Karpas-422 (cell line): ENCODE results near the gene ZBTB26. TPM values are rescaled to one million over a fixed set of nuclear protein-coding genes. Genes with fewer than 3 reads are reported as not detected.
A peak's percentile ranks its signal among the peaks of the same experiment; 100 is the strongest.

Experiments used
- DNase-seq: peaks from one replicate; pipeline ENCODE4 v3.0.0-alpha.2; 2015
- H2AFZ ChIP-seq: fragments of 200-600 bp; sonication (generic); 2 replicates; pipeline ENCODE4 v1.6.1; 2014; ENCODE audit warnings: antibody characterized with exemption, low read length, mixed read lengths
- H3K27ac ChIP-seq: fragments of 200-600 bp; sonication (generic); 2 replicates; pipeline ENCODE4 v1.5.1; 2014; ENCODE audit warnings: mild to moderate bottlenecking, low read length, moderate library complexity
- H3K27me3 ChIP-seq: fragments of 200-600 bp; sonication (generic); 2 replicates; pipeline ENCODE4 v1.6.1; 2014; ENCODE audit warnings: low read length, mixed read lengths
- H3K36me3 ChIP-seq: fragments of 200-600 bp; sonication (generic); 2 replicates; pipeline ENCODE4 v1.6.1; 2014; ENCODE audit warnings: low read length, mixed read lengths; ENCODE audit not compliant: insufficient read depth
- H3K4me1 ChIP-seq: fragments of 200-600 bp; sonication (generic); 2 replicates; pipeline ENCODE4 v1.6.1; 2014; ENCODE audit warnings: mild to moderate bottlenecking, low read length, mixed read lengths
- H3K4me2 ChIP-seq: fragments of 200-600 bp; sonication (generic); 2 replicates; pipeline ENCODE4 v1.6.1; 2014; ENCODE audit warnings: low read length, low read depth, mild to moderate bottlenecking; ENCODE audit not compliant: poor library complexity, severe bottlenecking
- H3K4me3 ChIP-seq: fragments of 200-600 bp; sonication (generic); 2 replicates; pipeline ENCODE4 v1.5.1; 2014; ENCODE audit warnings: mild to moderate bottlenecking, antibody characterized with exemption, low read length, mixed read lengths
- H3K79me2 ChIP-seq: fragments of 200-600 bp; sonication (generic); 2 replicates; pipeline ENCODE4 v1.6.1; 2014; ENCODE audit warnings: mild to moderate bottlenecking, low read length, mixed read lengths
- H3K9ac ChIP-seq: fragments of 200-600 bp; sonication (generic); 2 replicates; pipeline ENCODE4 v1.6.0; 2014; ENCODE audit warnings: low read length
- H3K9me2 ChIP-seq: fragments of 200-600 bp; sonication (generic), shearing (Covaris generic); replicated peaks from 2 replicates; pipeline ENCODE4 v1.6.0; 2014; ENCODE audit warnings: mild to moderate bottlenecking, low read length, moderate library complexity; ENCODE audit not compliant: insufficient read depth
- H3K9me3 ChIP-seq: fragments of 300-700, 200-600 bp; sonication (generic); 2 replicates; pipeline ENCODE4 v1.6.1; 2014; ENCODE audit warnings: low read length, mixed read lengths
- H4K20me1 ChIP-seq: fragments of 200-600 bp; sonication (generic); 2 replicates; pipeline ENCODE4 v1.6.1; 2014; ENCODE audit warnings: mild to moderate bottlenecking, antibody characterized with exemption, low read length, low read depth; ENCODE audit not compliant: insufficient read depth
- total RNA-seq: library from RNA; depleted of rRNA; stranded (reverse); fragments of >200 nt; shearing (Covaris generic); gene quantifications from 2 replicates; pipeline ENCODE4 v1.2.3, GENCODE V29; 2014; ENCODE audit warnings: low replicate concordance

Gene ZBTB26
- total RNA-seq, 1 experiment from 2014 or later = 21.8 TPM

DNA sequence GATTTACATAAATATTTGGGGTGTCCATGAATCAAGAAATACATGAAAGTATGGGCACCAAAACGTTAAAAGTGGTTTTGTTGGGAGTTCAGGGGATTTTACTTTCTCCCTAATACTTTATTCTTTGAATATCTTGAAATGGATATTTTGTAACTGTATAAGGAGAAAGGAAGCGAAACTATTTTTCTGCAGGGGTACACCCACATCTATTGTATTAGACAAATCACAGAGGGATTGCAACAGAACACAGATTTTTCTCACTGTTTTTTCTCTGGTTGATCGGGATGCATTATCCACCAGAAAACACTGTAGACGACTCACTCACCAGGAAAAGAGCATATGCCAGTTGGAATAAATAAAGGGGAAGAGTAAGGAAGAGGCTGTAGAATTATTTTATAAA is 8.3 kb upstream of the ZBTB26 start:
- Histone ChIP-seq H3K4me3 (peak overlapping the region; percentile 79), H3K9ac (peak overlapping the region; percentile 81), H3K27ac (peak overlapping the region; percentile 88), H3K9me2 (no peaks in the 10 kb centered on the region), H3K79me2 (peaks cover 78% of the 10 kb centered on the region), H2AFZ (0 out of 2 replicates have a peak overlapping the region, but pooled peaks have one; percentile 27), H3K4me2 (peak overlapping the region; percentile 89), H3K36me3 (peaks cover 16% of the 10 kb centered on the region), H3K27me3 (no peaks in the 10 kb centered on the region), H3K4me1 (peaks cover 44% of the 10 kb centered on the region), H3K9me3 (no peaks in the 10 kb centered on the region), H4K20me1 (peaks cover 8% of the 10 kb centered on the region)
- peak; percentile 55 for DNase-seq

DNA sequence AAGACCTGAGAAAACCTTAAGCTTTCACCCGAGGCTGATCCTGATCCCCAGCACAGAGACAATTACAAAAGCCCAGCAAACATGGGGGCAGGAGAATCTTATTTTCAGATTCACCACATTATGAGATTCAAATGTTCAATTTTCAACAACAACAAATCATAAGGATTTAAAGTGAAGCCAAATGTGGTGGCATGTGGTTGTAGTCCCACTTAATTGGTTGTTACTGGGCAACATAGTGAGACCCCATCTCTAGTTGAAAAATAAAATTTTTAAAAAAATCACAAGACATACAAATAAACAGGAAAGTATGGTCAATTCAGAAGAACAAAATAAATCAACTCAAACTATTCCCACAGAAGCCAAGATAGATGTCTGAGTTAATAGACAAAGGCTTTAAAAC is 5.6 kb upstream of the ZBTB26 start:
- peaks cover 78% of the 10 kb centered on the region for H3K79me2 ChIP-seq
- no peak overlapping the region for H3K27ac ChIP-seq
- H3K36me3 ChIP-seq = peaks cover 14% of the 10 kb centered on the region

DNA sequence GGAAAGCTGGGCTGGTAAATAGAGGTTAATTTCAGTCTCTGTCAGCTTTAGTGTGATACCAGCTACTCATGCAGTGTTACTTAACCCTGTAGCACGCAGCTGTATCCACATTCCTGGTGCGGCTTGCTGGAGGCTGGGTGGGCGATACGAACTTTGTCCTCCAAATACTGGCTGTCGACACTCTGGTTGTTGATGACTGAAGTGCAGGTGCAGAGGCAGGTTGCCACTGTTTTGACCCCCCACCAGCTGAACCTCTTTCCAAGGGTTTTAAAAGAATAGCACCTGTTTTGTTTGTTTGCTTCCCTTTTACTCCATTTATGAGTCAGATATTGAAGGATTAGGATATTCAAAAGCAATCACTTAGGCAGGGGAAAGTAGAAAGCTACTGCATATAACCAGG is 5.2 kb upstream of the ZBTB26 start:
- Histone ChIP-seq H3K27me3 (no peaks in the 10 kb centered on the region), H3K9me2 (no peaks in the 10 kb centered on the region), H3K79me2 (peaks cover 77% of the 10 kb centered on the region), H3K36me3 (peaks cover 14% of the 10 kb centered on the region), H3K9ac (no peak overlapping the region), H3K27ac (no peak overlapping the region), H3K4me2 (no peak overlapping the region), H3K4me1 (peaks cover 38% of the 10 kb centered on the region), H4K20me1 (peaks cover 2% of the 10 kb centered on the region; the same call in 1 of the 2 replicates), H3K4me3 (no peak overlapping the region), H2AFZ (no peak overlapping the region), H3K9me3 (no peaks in the 10 kb centered on the region)
- DNase-seq = no peak

More for the DNA sequence above, 5.6 kb upstream of the ZBTB26 start:
- Histone ChIP-seq H3K9me3 (no peaks in the 10 kb centered on the region), H2AFZ (no peak overlapping the region), H3K9ac (no peak overlapping the region), H3K9me2 (no peaks in the 10 kb centered on the region), H3K4me3 (no peak overlapping the region), H3K4me2 (no peak overlapping the region), H3K4me1 (peaks cover 41% of the 10 kb centered on the region), H3K27me3 (no peaks in the 10 kb centered on the region), H4K20me1 (peaks cover 7% of the 10 kb centered on the region)
- DNase-seq = no peak

DNA sequence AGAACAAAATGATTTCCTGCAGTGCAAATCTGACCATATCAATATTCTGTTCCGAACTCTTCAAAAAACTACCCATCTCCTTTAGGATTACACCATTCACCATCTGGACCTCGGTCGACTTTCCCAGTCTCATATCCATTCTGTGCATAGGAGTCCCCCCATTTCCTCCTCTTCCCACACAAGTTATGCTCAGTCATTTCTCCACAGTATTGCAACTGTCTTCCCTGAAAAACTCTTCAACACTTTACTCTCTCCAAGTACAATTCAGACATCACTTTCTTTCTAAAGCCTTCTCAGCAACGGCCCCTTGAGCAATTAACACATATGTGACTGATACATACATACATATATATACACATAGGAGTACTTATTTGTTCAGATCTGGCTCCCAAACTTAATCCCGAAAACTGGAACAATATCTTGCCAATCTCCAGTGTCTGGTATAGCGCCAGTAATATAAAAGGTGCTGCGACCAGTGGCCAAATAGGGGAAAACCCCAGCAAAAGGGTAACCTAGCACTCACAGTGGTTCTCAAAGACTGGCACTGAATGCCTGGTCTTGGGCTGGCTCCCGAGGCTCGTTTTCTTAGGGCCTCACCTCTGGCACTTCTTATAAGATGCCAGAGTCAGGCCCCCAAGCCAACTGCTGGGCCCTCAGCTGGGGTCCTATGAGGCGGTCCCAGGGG is 629 bp downstream of the ZBTB26 start:
- Histone ChIP-seq H3K27ac (peak overlapping the region; percentile 76), H3K9me2 (no peaks in the 10 kb centered on the region), H4K20me1 (0 out of 2 replicates have a peak, but pooled peaks cover 3% of the 10 kb centered on the region), H3K9ac (peak overlapping the region; percentile 90), H2AFZ (no peak overlapping the region), H3K4me2 (peak overlapping the region; percentile 77), H3K4me1 (peaks cover 24% of the 10 kb centered on the region), H3K79me2 (peaks cover 90% of the 10 kb centered on the region), H3K9me3 (no peaks in the 10 kb centered on the region), H3K36me3 (peaks cover 12% of the 10 kb centered on the region; the same call in 1 of the 2 replicates), H3K4me3 (peak overlapping the region; percentile 84), H3K27me3 (no peaks in the 10 kb centered on the region)
- DNase-seq = no peak

DNA sequence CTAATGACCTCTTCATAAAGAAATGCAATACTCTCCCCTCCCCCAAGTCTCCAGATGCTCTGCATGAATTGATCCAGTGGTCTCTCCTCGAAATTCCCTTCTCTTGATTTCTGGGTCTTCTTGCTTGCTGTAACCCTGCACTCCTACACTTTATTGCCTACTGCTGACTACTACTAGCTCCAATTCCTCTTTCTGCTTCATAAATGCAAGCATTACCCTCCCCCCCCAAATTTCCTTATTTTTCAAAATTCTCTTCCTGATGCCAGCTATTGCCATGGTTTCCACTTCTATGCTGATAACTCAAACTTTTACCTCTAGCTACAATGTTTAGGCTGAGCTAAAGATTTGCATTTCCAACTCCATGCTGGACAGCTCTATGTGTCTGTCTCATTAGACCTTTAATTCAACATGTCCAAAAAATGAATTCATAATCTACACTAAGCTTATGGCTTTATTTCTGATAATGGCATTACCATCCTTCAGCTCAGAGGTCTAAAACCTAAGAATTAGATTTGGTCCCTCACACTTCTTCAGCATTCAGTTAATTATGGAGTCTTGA is 1.4 kb downstream of the ZBTB26 start:
- Histone ChIP-seq H3K9me2 (no peaks in the 10 kb centered on the region), H3K79me2 (peaks cover 88% of the 10 kb centered on the region), H3K27me3 (no peaks in the 10 kb centered on the region), H2AFZ (no peak overlapping the region), H3K4me3 (peak overlapping the region; percentile 84), H3K36me3 (peaks cover 10% of the 10 kb centered on the region; the same call in 1 of the 2 replicates), H3K4me2 (peak overlapping the region; percentile 77), H4K20me1 (0 out of 2 replicates have a peak, but pooled peaks cover 3% of the 10 kb centered on the region), H3K27ac (no peak overlapping the region), H3K4me1 (peaks cover 24% of the 10 kb centered on the region), H3K9ac (peak overlapping the region; percentile 90), H3K9me3 (no peaks in the 10 kb centered on the region)
- DNase-seq = no peak

- H3K4me2 ChIP-seq = no peak overlapping the region
- no peak overlapping the region for H2AFZ ChIP-seq
- H3K9me2 ChIP-seq = no peaks in the 10 kb centered on the region
- peaks cover 79% of the 10 kb centered on the region for H3K79me2 ChIP-seq
- no peaks in the 10 kb centered on the region for H4K20me1 ChIP-seq
- no peaks in the 10 kb centered on the region for H3K9me3 ChIP-seq
- H3K4me3 ChIP-seq = no peak overlapping the region
- H3K27ac ChIP-seq = peak overlapping the region; percentile 21; the same call in 1 of the 2 replicates
- DNase-seq = peak; percentile 49
- H3K4me1 ChIP-seq = peaks cover 11% of the 10 kb centered on the region
- no peak overlapping the region for H3K9ac ChIP-seq
- H3K27me3 ChIP-seq = no peaks in the 10 kb centered on the region
- peaks cover 12% of the 10 kb centered on the region; the same call in 1 of the 2 replicates for H3K36me3 ChIP-seq
Measured at GRCh38 chr9:122923947-122924346, 7.4 kb downstream of the ZBTB26 start.

DNA sequence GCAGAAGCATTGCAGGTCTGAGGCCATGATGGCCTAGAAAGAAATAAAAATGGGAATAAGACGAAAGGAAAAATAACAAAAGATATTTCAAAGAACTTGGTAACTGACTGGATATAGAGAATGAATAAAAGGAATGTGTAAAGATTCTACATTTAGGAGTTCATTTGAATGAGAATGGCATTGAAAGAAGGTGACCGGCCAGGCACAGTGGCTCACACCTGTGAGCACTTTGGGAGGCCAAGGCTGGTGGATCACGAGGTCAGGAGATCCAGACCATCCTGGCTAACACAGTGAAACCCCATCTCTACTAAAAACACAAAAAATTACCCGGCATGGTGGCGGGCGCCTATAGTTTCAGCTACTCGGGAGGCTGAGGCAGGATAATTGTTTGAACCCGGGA is 8.6 kb downstream of the ZBTB26 start:
- H3K4me1 ChIP-seq = peaks cover 10% of the 10 kb centered on the region
- H4K20me1 ChIP-seq = no peaks in the 10 kb centered on the region
- H2AFZ ChIP-seq = no peak overlapping the region
- H3K9me3 ChIP-seq = no peaks in the 10 kb centered on the region
- no peak overlapping the region for H3K4me2 ChIP-seq
- no peaks in the 10 kb centered on the region for H3K9me2 ChIP-seq
- H3K27ac ChIP-seq = no peak overlapping the region
- H3K4me3 ChIP-seq = no peak overlapping the region
- H3K79me2 ChIP-seq = peaks cover 80% of the 10 kb centered on the region
- H3K36me3 ChIP-seq = peaks cover 10% of the 10 kb centered on the region; the same call in 1 of the 2 replicates
- H3K27me3 ChIP-seq = no peaks in the 10 kb centered on the region
- no peak for DNase-seq
- no peak overlapping the region for H3K9ac ChIP-seq

DNA sequence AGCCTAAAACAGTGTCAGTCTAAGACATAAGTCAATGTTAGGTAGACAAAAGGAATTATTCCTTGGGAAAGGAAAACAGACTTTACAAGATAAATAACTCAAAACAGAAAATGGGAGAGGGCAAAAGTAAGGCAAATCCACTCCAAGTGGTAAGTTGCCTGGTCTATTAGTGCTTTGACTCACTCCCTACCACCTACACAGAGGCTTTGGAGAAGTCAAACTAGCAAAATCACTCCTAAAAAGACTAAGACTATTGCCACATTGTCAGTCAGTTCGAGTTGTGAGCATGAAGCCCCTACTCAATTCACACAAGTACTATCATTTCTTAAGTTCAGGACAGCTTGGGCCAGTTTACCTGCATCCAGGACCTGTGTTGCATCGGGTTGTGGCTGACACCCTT is 13.0 kb downstream of the ZBTB26 start:
- DNase-seq = no peak
- Histone ChIP-seq H3K79me2 (peaks cover 68% of the 10 kb centered on the region), H3K27me3 (no peaks in the 10 kb centered on the region), H3K4me2 (no peak overlapping the region), H3K4me3 (no peak overlapping the region), H3K9me3 (no peaks in the 10 kb centered on the region), H4K20me1 (no peaks in the 10 kb centered on the region), H3K4me1 (peaks cover 7% of the 10 kb centered on the region; the same call in 1 of the 2 replicates), H3K9me2 (no peaks in the 10 kb centered on the region), H3K9ac (no peak overlapping the region), H3K27ac (no peak overlapping the region), H3K36me3 (peaks cover 13% of the 10 kb centered on the region; the same call in 1 of the 2 replicates), H2AFZ (no peak overlapping the region)
